ENCODE data around the gene PIP5KL1.

The PIP5KL1 gene

GRCh38 chr9:127947841-127948710 is 17.5 kb upstream of the PIP5KL1 start:
- DNase-seq: no peak

GRCh38 chr9:127946728-127947127 is 16.2 kb upstream of the PIP5KL1 start:
- no peak for DNase-seq

- DNase-seq: no peak
Observed at GRCh38 chr9:127945942-127946341, 15.4 kb upstream of the PIP5KL1 start.

GRCh38 chr9:127945338-127945737 is 14.8 kb upstream of the PIP5KL1 start:
- no peak for DNase-seq

GRCh38 chr9:127944586-127945218 is 14.1 kb upstream of the PIP5KL1 start:
- no peak for DNase-seq

- DNase-seq: peak; percentile 65
Observed at GRCh38 chr9:127943731-127944144, 13.2 kb upstream of the PIP5KL1 start.

GRCh38 chr9:127943011-127943662 is 12.6 kb upstream of the PIP5KL1 start:
- no peak for DNase-seq

- DNase-seq: peak; percentile 29
Observed at GRCh38 chr9:127942216-127943010, 11.8 kb upstream of the PIP5KL1 start.

- no peak for DNase-seq
Observed at GRCh38 chr9:127941961-127942215, 11.3 kb upstream of the PIP5KL1 start.

GRCh38 chr9:127941062-127941960 is 10.7 kb upstream of the PIP5KL1 start:
- DNase-seq: no peak

GRCh38 chr9:127940593-127940992 is 10.0 kb upstream of the PIP5KL1 start:
- DNase-seq: no peak

GRCh38 chr9:127938298-127938690 is 7.7 kb upstream of the PIP5KL1 start:
- DNase-seq: no peak

GRCh38 chr9:127937388-127938297 is 7.1 kb upstream of the PIP5KL1 start, which contains the start of gene DPM2:
TSS of gene DPM2 (minus strand) at chr9:127937854. CDS start at chr9:127937820, 34 bp downstream.
- DNase-seq: peak; percentile 63

- no peak for DNase-seq
Observed at GRCh38 chr9:127937056-127937387, 6.4 kb upstream of the PIP5KL1 start.

GRCh38 chr9:127936347-127936852 is 5.8 kb upstream of the PIP5KL1 start:
- no peak for DNase-seq

GRCh38 chr9:127935765-127936221 is 5.2 kb upstream of the PIP5KL1 start:
- no peak for DNase-seq

GRCh38 chr9:127934986-127935385 is 4.4 kb upstream of the PIP5KL1 start:
- DNase-seq: no peak

- no peak for DNase-seq
Observed at GRCh38 chr9:127934248-127934647, 3.7 kb upstream of the PIP5KL1 start.

- DNase-seq: peak; percentile 43
Observed at GRCh38 chr9:127931092-127931881, 710 bp upstream of the PIP5KL1 start.

- no peak for DNase-seq
Observed at GRCh38 chr9:127929625-127929979, 975 bp downstream of the PIP5KL1 start.

All from NCI-H146 (cell line).